Caco-2 (cell line): Measurements from ENCODE around the gene NDRG2. TPM values are rescaled to one million over a fixed set of nuclear protein-coding genes. Genes with fewer than 3 reads are reported as not detected.

Experiments used
- BruUV-seq: library from RNA; stranded (reverse); fragments of 400-500 nt; replicated peaks from 2 replicates; lab custom pipeline; 2021; lab: Mats Ljungman, UMichigan
- CTCF ChIA-PET: fragments of 300-600 bp; sonication (Branson Sonifier 250); formaldehyde crosslinking; loops from one replicate; lab custom pipeline; 2022; ENCODE audit warnings: antibody characterized with exemption; lab: Charles Lee
- POLR2A ChIA-PET: fragments of 300-600 bp; sonication (Branson Sonifier 250); formaldehyde crosslinking; loops from one replicate; lab custom pipeline; 2022; ENCODE audit warnings: antibody characterized with exemption; lab: Charles Lee
- DNase-seq, 2 experiments: peaks; one replicate each; pipeline versions ENCODE4 v3.0.0 to v3.0.0-alpha.2; 2020 to 2022
- H3K27me3 ChIP-seq: replicated peaks from 2 replicates; pipeline ENCODE4 v1.6.0; 2011; ENCODE audit warnings: low read length; ENCODE audit not compliant: control insufficient read depth, insufficient read depth
- H3K36me3 ChIP-seq: 2 replicates; pipeline ENCODE4 v1.5.1; 2011; ENCODE audit warnings: low read length; ENCODE audit not compliant: control insufficient read depth, insufficient read depth
- H3K4me1 ChIP-seq: fragments of 250-450 bp; sonication (Bioruptor Pico); 2 replicates; pipeline ENCODE4 v1.5.1; 2020; ENCODE audit warnings: mild to moderate bottlenecking
- H3K4me3 ChIP-seq: 2 replicates; pipeline ENCODE4 v1.5.1; 2011; ENCODE audit warnings: low read depth, mild to moderate bottlenecking, control low read depth, low read length
- H3K9me3 ChIP-seq: fragments of 250-450 bp; sonication (Bioruptor Pico); 2 replicates; pipeline ENCODE4 v1.5.1; 2020; ENCODE audit warnings: mild to moderate bottlenecking, moderate library complexity
- H3K27ac Mint-ChIP-seq: one replicate; pipeline ENCODE4 v1.8.0; 2022; ENCODE audit warnings: mixed read lengths; ENCODE audit not compliant: unreplicated experiment
- H3K27me3 Mint-ChIP-seq: one replicate; pipeline ENCODE4 v1.8.0; 2022; ENCODE audit warnings: mixed read lengths; ENCODE audit not compliant: insufficient read depth, unreplicated experiment
- H3K36me3 Mint-ChIP-seq: one replicate; pipeline ENCODE4 v1.8.0; 2022; ENCODE audit warnings: mild to moderate bottlenecking, mixed read lengths; ENCODE audit not compliant: insufficient read depth, unreplicated experiment
- H3K4me1 Mint-ChIP-seq: one replicate; pipeline ENCODE4 v1.8.0; 2022; ENCODE audit warnings: low read depth, mixed read lengths; ENCODE audit not compliant: unreplicated experiment
- H3K4me3 Mint-ChIP-seq: one replicate; pipeline ENCODE4 v1.8.0; 2022; ENCODE audit warnings: mild to moderate bottlenecking, moderate library complexity, mixed read lengths; ENCODE audit not compliant: unreplicated experiment
- H3K9me3 Mint-ChIP-seq: one replicate; pipeline ENCODE4 v1.8.0; 2022; ENCODE audit warnings: mixed read lengths; ENCODE audit not compliant: unreplicated experiment
- intact Hi-C: fragments of 100-400 bp; cut with micrococcal nuclease; formaldehyde crosslinking; loops from one replicate; pipeline ENCODE4 v1.10.0; 2022; ENCODE audit not compliant: unreplicated experiment
- total RNA-seq: library from RNA; stranded (reverse); gene quantifications from 2 replicates; pipeline ENCODE4 v1.2.3, GENCODE V29; 2022
- TF ChIP-seq, protein P1 (sequence below), 2 experiments: fragments of 200-600 bp in 1 of 2; IDR thresholded peaks; 1 replicate in 1 of 2; 2 replicates in 1 of 2; pipeline versions ENCODE4 v1.5.1 to v1.8.0; 2011 to 2022; ENCODE audit warnings: antibody characterized with exemption in 1 of 2, control low read depth in 1 of 2, inconsistent platforms in 1 of 2, low read depth in 1 of 2, low read length in 1 of 2, mild to moderate bottlenecking in 1 of 2, moderate library complexity in 1 of 2; ENCODE audit not compliant: insufficient read depth in 1 of 2, severe bottlenecking in 1 of 2, unreplicated experiment in 1 of 2

NDRG2 gene
- total RNA-seq, 1 experiment from 2014 or later = 17.7 TPM

DNA sequence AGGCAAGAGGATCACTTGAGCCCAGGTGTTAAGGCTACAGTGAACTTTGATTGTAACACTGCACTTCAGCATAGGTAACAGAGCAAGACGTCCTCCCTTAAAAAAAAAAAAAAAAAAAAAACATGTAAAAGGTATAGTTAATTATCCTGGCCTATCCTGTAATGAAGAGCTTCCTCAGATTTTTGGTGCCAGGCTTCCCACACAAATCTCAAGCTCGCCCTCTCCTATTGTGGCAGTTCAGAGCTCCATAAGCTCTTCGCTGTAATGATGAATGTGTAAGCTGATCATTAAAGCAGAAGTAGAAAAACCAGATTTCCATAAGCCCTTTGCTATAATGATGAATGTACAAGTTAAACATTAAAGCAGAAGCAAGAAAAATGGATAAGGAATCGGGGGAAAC, 27.7 kb downstream of the NDRG2 start:
- no peak for DNase-seq
- TF ChIP-seq, protein P1, sequence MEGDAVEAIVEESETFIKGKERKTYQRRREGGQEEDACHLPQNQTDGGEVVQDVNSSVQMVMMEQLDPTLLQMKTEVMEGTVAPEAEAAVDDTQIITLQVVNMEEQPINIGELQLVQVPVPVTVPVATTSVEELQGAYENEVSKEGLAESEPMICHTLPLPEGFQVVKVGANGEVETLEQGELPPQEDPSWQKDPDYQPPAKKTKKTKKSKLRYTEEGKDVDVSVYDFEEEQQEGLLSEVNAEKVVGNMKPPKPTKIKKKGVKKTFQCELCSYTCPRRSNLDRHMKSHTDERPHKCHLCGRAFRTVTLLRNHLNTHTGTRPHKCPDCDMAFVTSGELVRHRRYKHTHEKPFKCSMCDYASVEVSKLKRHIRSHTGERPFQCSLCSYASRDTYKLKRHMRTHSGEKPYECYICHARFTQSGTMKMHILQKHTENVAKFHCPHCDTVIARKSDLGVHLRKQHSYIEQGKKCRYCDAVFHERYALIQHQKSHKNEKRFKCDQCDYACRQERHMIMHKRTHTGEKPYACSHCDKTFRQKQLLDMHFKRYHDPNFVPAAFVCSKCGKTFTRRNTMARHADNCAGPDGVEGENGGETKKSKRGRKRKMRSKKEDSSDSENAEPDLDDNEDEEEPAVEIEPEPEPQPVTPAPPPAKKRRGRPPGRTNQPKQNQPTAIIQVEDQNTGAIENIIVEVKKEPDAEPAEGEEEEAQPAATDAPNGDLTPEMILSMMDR (IDR thresholded peaks at IDR 0.05; ENCODE audit: insufficient read depth in 1 of 2, low read depth in 1 of 2, low read length in 1 of 2, severe bottlenecking in 1 of 2, unreplicated experiment in 1 of 2) = no peak
- H3K9me3 Mint-ChIP-seq = no peaks in the 10 kb centered on the region
- BruUV-seq = no TSS peak
- ChIA-PET POLR2A (interaction anchor here (0.6 kb wide), 1 partner anchor 90 kb away, joined by 3 read pairs; no protein-coding TSS in a partner anchor), CTCF (interaction anchor here (0.5 to 3.1 kb wide), 6 partner anchors 18 to 580 kb away, joined by 3 to 22 read pairs (median 6); no protein-coding TSS in a partner anchor)
- H3K4me3 Mint-ChIP-seq = no peak overlapping the region
- no peaks in the 10 kb centered on the region for H3K27me3 Mint-ChIP-seq
- Histone ChIP-seq H3K4me3 (no peak overlapping the region), H3K27me3 (no peaks in the 10 kb centered on the region), H3K4me1 (peaks cover 17% of the 10 kb centered on the region; the same call in 1 of the 2 replicates), H3K36me3 (peaks cover 3% of the 10 kb centered on the region), H3K9me3 (no peaks in the 10 kb centered on the region)
- H3K36me3 Mint-ChIP-seq = peaks cover 40% of the 10 kb centered on the region
- intact Hi-C loops = no loop called here
- no peak overlapping the region for H3K27ac Mint-ChIP-seq
- peaks cover 9% of the 10 kb centered on the region for H3K4me1 Mint-ChIP-seq

DNA sequence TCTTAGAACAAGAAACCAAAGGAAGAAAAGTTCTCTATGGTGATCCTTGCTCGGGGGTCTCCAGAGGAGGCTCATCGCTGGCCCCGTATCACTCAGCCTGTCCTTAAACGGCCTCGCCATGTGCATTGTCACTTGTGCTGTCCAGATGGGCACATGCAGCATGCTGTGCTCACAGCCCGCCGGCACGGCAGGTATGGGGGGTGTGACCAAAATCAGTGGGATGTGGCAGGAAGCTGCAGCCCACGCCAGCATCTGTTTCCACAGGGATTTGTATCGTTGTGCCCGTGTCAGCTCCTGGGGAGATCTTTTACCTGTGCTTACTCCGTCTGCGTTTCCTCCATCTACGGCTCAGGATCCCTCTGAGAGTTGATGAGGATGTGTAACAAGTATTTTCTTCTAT, 28.3 kb downstream of the NDRG2 start:
- Mint-ChIP-seq H3K9me3 (no peaks in the 10 kb centered on the region), H3K4me3 (no peak overlapping the region), H3K36me3 (peaks cover 46% of the 10 kb centered on the region), H3K4me1 (peaks cover 9% of the 10 kb centered on the region), H3K27me3 (no peaks in the 10 kb centered on the region), H3K27ac (no peak overlapping the region)
- Histone ChIP-seq H3K27me3 (no peaks in the 10 kb centered on the region), H3K36me3 (peaks cover 3% of the 10 kb centered on the region), H3K9me3 (no peaks in the 10 kb centered on the region), H3K4me1 (peaks cover 17% of the 10 kb centered on the region; the same call in 1 of the 2 replicates), H3K4me3 (no peak overlapping the region)
- no peak for DNase-seq
- ChIA-PET CTCF (interaction anchor here (1.1 to 3.1 kb wide), 4 partner anchors 18 to 139 kb away, joined by 3 to 22 read pairs (median 10); no protein-coding TSS in a partner anchor), POLR2A (no interaction called here)
- intact Hi-C loops = no loop called here
- TF ChIP-seq, protein P1 (IDR thresholded peaks at IDR 0.05; ENCODE audit: insufficient read depth in 1 of 2, low read depth in 1 of 2, low read length in 1 of 2, severe bottlenecking in 1 of 2, unreplicated experiment in 1 of 2) = no peak
- BruUV-seq = TSS peak; percentile 3

DNA sequence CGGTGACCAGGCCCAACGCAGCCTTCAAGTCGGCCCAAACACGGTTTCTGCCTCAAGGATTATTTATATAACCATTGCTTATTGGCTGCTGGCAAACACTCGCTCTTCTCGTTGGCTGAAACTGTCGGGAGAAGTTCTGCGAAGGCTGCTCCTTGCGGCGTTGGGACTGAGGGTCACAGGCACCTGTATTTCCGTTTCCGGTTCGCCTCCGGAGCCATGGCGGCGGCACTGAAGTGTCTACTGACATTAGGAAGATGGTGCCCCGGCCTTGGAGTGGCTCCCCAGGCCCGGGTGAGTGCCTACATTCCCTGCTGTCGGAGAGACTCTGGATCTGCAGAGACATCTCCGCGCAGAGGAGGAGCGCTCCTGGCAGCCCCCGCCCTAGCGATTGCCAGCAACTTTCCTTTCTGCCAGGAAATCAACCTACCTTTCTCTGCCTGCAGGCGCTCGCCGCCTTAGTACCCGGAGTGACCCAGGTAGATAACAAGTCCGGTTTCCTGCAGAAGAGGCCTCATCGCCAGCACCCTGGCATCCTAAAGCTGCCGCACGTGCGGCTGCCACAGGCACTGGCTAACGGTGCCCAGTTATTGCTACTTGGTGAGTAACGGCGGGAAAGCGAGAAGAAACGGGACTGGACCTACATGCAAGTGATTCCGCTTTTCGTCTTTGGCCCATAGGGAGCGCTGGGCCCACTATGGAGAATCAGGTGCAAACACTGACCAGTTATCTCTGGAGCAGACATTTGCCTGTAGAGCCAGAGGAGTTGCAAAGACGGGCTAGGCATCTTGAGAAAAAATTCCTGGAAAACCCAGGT, 34.9 kb downstream of the NDRG2 start, which contains the start of gene METTL17:
Gene METTL17 (plus strand): TSS at position 194 of the 814 bp plus-strand sequence. CDS start 23 bp downstream, at position 217.
- no peaks in the 10 kb centered on the region for H3K9me3 Mint-ChIP-seq
- H3K36me3 ChIP-seq = peaks cover 3% of the 10 kb centered on the region
- peaks cover 41% of the 10 kb centered on the region for H3K36me3 Mint-ChIP-seq
- peak; percentile 91 to 95 for DNase-seq
- CTCF ChIA-PET = no interaction called here
- H3K4me1 ChIP-seq = peaks cover 19% of the 10 kb centered on the region
- TF ChIP-seq, protein P1 (IDR thresholded peaks at IDR 0.05; ENCODE audit: insufficient read depth in 1 of 2, low read depth in 1 of 2, low read length in 1 of 2, severe bottlenecking in 1 of 2, unreplicated experiment in 1 of 2) = peak in 1 of 2 experiments; percentile 52
- no peaks in the 10 kb centered on the region for H3K9me3 ChIP-seq
- BruUV-seq = TSS peak; percentile 60
- H3K4me1 Mint-ChIP-seq = peaks cover 6% of the 10 kb centered on the region
- no peaks in the 10 kb centered on the region for H3K27me3 Mint-ChIP-seq
- intact Hi-C loops = loop anchor here (1.0 kb wide), 3 partner anchors 13 to 50 kb away; no protein-coding TSS in a partner anchor
- peak within 1 kb of the TSS; percentile 33 for H3K27ac Mint-ChIP-seq
- peak within 1 kb of the TSS; percentile 71 for H3K4me3 Mint-ChIP-seq
- no peaks in the 10 kb centered on the region for H3K27me3 ChIP-seq
- H3K4me3 ChIP-seq = peak within 1 kb of the TSS; percentile 65
- POLR2A ChIA-PET = no interaction called here
